NCI-H187 (cell line): ENCODE results near the gene SYTL3.
A peak's percentile ranks its signal among the peaks of the same experiment; 100 is the strongest.
"Not testable (repeated sequence)": the region's sequence is repeated elsewhere in the genome, so short reads cannot be mapped to it uniquely, and the experiment has no call there.

Experiments used
- DNase-seq, 2 experiments: peaks; one replicate each; lab custom pipeline; 2025; lab: John Stamatoyannopoulos, UW

Gene SYTL3

DNA sequence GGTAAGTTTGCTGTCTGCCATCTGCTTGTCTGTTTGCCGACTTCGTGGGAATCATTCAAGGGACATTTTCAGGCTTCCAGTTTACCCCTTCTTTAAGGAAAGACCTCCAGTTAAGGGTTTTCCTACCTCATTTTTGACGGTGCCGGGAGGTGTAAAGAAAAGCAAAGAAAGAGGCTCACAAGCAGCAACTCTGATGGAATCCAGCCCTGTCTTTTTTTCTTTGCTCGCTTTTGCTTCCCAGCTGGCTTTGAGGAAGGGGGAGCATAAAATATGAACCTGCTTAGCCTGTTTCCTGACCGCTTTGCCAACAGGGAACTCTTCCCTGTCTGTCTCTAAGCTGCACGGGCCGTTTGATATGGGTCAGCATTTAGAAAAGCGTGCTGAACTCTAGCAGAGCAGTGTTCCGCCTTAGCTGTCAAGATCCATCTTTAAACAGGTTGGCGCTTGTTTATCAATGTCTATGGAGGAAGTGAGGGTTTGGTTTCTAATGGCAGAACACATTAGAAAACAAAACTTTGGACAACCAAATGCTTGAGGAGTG lies 13.8 kb downstream of the SYTL3 start:
- peak in 1 of 2 experiments; percentile 40 for DNase-seq

GRCh38 chr6:158665332-158665731 lies 15.5 kb downstream of the SYTL3 start:
- DNase-seq: peak in 1 of 2 experiments; percentile 21

GRCh38 chr6:158666628-158667359 lies 16.9 kb downstream of the SYTL3 start:
- peak; percentile 34 to 62 for DNase-seq

DNA sequence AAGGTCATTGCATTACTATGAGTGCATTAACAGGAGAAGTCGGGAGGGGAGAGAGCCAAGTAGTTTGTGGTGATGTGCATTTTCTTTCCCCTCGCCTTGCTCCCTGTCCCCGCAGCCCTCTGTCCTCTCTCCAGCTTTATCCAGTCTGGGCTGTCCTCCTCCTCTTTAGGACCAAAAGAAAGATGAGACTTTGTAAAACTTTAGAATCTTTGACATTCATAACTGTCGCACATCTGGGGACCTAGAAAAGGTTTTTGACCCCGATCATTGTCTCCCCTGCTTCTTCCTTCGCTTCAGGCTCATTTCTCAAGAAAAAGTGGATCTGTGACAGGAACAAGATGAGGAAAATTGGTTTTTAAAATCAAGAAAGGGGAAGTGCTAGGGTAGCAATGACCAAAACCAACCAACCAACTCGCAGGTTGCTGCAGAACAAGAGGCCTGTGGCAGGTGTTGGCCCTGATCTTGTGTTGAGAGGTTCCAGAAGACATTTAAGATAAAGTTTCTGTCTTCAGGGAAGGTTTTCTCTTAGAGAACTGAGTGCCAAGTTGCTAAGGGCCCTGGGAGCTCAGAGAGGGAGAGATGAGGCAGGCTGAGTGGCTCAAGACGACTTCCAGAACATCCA lies 17.6 kb downstream of the SYTL3 start:
- DNase-seq: no peak

DNA sequence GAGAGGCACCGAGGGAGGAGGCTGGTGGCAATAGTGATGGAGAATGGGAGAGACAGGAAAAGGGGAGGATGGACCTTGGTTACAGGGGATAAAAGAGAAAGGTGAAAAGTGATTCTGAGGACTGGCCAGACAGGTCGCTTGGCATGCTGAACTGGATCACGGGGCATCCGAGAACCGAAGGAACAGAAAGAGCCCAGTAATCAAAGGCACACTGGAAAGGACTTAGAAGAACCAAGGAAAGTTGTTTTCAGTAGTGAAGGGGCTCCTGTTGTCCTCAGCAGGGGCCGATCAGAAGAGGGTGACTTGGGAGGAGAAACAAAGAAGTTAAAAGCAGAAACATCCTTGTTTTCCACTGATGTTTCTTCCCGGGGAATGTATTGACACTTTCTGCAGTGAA lies 18.9 kb downstream of the SYTL3 start:
- no peak for DNase-seq

- DNase-seq: no peak
Measured at GRCh38 chr6:158669145-158670035, 19.5 kb downstream of the SYTL3 start.

DNA sequence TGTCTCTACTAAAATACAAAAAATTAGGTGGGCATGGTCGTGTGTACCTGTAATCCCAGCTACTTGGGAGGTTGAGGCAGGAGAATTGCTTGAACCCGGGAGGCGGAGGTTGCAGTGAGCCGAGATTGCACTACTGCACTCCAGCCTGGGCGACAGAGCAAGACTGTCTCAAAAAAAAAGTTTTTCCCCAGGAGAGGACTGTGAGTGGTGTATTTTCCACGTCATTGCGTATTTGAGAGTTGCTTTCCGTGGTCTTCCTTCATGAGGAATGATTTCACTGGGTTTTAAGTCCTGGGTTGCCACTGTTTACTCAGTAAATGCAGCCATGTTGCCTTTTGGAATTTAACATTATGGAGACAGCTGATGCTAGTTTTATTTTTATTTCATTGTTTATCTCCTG lies 22.3 kb downstream of the SYTL3 start:
- not testable (repeated sequence) for DNase-seq

GRCh38 chr6:158672726-158673125 lies 22.9 kb downstream of the SYTL3 start:
- no peak for DNase-seq

- DNase-seq: no peak
Measured at GRCh38 chr6:158674342-158675131, 24.7 kb downstream of the SYTL3 start.

- DNase-seq: not testable (repeated sequence)
Measured at GRCh38 chr6:158677094-158677493, 27.2 kb downstream of the SYTL3 start.

DNA sequence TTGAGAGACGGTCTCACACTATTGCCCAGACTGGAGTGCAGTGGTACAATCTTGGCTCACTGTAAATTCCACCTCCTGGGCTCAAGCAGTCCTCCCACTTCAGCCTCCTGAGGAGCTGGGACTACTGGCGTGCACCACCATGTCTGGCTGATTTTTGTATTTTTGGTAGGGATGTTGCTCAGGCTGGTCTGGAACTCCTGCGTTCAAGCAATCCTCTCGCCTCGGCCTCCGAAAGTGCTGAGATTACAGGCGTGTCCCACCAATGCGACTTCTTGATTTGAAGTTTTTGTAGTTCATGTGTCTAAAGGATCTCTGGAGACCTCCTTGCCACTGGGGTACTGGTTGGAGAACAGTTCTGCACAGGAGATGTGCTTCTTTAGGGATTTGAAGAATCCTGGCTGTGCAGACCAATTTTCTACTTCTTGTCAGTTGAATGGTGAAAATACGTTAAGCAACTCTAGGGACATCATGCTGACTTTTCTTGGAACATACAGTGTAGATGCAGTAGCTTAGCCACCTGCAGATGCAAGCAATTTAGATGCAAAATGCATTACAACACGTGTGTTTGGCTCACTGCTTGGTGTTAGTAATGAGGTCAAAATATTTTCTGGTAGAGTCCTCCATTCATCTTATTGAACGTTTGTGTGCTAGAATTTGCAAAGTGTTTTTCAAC lies 28.2 kb downstream of the SYTL3 start:
- no peak for DNase-seq

GRCh38 chr6:158680015-158680414 lies 30.2 kb downstream of the SYTL3 start:
- DNase-seq: no peak

DNA sequence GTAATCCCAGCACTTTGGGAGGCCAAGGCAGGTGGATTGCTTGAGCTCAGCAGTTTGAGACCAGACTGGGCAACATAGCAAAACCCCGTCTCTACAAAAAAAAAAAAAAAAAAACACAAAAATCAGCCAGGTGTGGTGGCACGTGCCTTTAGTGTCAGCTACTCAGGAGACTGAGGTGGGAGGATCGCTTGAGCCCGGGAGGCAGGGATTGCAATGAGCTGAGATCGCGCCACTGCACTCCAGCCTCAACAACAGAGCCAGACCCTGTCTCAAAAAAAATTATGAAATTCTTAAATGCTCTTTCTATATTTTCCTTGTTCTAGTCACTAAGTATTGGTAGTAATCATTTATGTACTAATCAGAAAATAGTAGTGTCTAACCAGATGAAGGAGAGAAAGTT lies 30.6 kb downstream of the SYTL3 start:
- no peak for DNase-seq

DNA sequence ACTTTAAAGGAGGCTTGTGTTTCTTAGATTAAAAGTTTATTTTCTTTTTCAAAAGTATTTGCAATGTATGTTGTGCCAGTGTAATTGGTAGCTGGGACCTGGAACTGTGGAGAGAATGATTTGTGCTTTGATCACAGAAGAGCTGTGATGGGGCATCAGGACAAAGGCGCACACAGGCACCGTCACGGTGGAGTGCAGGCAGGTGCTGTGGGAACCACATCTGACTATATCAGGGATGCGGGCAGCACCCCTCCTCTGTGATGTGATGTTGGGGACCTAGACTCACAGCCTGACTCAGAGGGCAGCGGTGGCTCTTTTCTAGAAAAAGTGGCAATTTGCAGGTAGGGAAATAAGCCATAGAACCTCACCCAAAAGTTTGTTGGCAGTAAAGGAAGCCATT lies 34.5 kb downstream of the SYTL3 start:
- DNase-seq: no peak

GRCh38 chr6:158684745-158685324 lies 35.0 kb downstream of the SYTL3 start:
- DNase-seq: no peak

DNA sequence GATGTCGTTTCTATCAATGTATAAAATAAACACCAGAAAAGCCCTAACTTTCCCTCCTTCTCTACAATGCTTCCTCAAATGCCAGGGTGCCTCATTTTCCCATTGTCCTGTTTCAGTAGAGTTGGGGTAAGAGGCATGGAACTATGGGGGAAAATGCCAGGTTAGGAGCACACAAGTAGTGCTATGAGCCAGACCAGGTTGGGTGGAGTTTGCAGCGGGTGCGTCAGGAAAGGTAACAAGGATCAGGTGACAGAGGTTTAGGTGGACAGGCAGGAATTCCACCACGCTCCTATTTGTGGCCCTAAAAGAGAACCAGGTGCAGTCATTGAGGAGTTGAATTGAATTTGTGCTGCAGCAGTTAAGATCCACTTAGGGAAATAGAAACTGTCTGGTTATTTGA lies 36.5 kb downstream of the SYTL3 start:
- DNase-seq: no peak

GRCh38 chr6:158686791-158687381 lies 37.0 kb downstream of the SYTL3 start:
- no peak for DNase-seq

DNA sequence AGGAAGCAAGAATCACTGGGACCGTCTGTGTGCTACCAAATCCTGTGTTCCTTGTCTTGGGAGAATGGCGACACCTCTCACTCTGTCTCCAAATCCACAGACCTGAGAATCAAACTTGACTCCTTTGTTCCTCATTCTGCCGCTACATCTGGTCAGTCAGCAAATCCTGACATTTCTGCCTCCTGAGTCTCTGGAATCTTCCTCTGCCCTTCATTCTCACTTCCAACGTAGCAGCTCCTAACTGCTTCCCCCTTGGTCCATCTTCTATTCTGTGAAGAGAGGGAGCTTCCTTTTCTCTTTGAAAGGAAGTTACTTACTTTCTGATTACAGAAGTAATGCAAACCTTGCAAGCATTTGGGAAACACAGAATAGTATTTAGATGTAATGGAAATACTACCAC lies 37.7 kb downstream of the SYTL3 start:
- no peak for DNase-seq

DNA sequence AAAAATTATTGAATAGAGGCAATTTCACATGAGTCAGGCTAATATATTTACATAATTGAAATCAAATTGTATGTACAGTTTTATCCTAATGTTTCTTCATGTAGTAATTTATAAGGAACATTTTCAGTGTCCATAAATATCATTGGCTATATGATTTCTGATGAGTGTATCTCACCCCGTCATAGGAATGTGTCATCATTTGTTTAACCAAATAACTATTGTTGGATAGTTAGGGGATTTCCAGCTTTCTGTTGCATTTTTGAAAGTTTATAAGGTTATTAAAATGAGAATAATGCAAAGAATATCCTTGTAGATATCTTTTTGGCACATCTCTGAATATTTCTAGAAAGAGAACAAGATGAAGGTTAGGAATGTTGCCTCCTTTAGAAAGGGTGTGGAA lies 39.0 kb downstream of the SYTL3 start:
- DNase-seq: no peak

DNA sequence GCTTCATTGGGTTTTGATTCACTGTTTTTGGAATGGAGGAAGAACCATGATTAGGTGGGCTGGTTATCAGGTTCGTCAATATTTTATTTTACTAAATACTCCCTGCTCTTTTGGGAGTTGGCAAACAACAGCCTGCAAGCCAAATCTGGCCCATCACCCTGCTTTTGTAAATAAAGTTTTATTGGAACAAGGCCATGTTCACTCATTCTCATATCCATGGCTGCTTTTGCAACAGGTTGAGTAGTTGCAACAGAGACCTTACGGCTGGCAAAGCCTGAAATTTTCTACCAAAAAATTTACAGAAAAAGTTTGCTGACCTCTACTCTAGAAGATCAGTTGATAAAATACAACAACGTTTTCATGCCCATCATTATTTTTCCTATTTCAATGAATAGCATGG lies 45.1 kb downstream of the SYTL3 start:
- no peak for DNase-seq
